Peyer's patch (tissue), 4 donors: ENCODE data around the gene DLGAP1. TPM values are rescaled to one million over a fixed set of nuclear protein-coding genes. Genes with fewer than 3 reads are reported as not detected.

Source experiments
- DNase-seq, 3 donors: peaks; one replicate each; pipeline ENCODE4 v3.0.0-alpha.2; 2017 to 2019
- H3K27ac ChIP-seq, 4 donors: fragments of 200-600 bp; sonication (generic); one replicate each; pipeline ENCODE4 v1.5.1; 2016 to 2019
- H3K27me3 ChIP-seq, 2 donors: fragments of 200-600 bp; sonication (generic); one replicate each; pipeline ENCODE4 v1.5.1; 2019
- H3K36me3 ChIP-seq, 3 donors: fragments of 200-600 bp; sonication (generic); one replicate each; pipeline ENCODE4 v1.5.1; 2016 to 2019
- H3K4me1 ChIP-seq, 4 donors: fragments of 200-600 bp; sonication (generic); one replicate each; pipeline ENCODE4 v1.5.1; 2016 to 2019
- H3K4me3 ChIP-seq, 4 donors: fragments of 200-600 bp; sonication (generic); 1 replicate in 3 of 4; 2 replicates in 1 of 4; pipeline ENCODE4 v1.5.1; 2016 to 2019; ENCODE audit warnings: mild to moderate bottlenecking in 1 of 4
- H3K9me3 ChIP-seq, 4 donors: fragments of 200-600 bp; sonication (generic); one replicate each; pipeline ENCODE4 v1.5.1; 2016 to 2019; ENCODE audit warnings: mild to moderate bottlenecking in 1 of 4
- POLR2A ChIP-seq, 2 donors: fragments of 450-650 bp; IDR thresholded peaks; one replicate each; pipeline ENCODE4 v1.5.1; 2017; ENCODE audit warnings: antibody characterized with exemption in 2 of 2, mild to moderate bottlenecking in 2 of 2, moderate library complexity in 2 of 2
- total RNA-seq, 4 donors: library from RNA; depleted of rRNA; stranded (reverse); fragments of >200 nt; gene quantifications; one replicate each; pipeline ENCODE4 v1.1.0, GENCODE V29; 2016
- TF ChIP-seq, protein P1 (sequence below), 6 experiments: fragments of 450-650 bp in 4 of 6; fragments of 200-600 bp in 2 of 6; sonication (generic) in 1 of 6; IDR thresholded peaks; one replicate each; pipeline ENCODE4 v1.5.1; 2017 to 2019; ENCODE audit warnings: antibody characterized with exemption in 6 of 6, mild to moderate bottlenecking in 3 of 6, moderate library complexity in 1 of 6

Gene DLGAP1
- total RNA-seq, 4 donors from 2014 or later: 0.53 to 4.1 (median 2.1) TPM

DNA sequence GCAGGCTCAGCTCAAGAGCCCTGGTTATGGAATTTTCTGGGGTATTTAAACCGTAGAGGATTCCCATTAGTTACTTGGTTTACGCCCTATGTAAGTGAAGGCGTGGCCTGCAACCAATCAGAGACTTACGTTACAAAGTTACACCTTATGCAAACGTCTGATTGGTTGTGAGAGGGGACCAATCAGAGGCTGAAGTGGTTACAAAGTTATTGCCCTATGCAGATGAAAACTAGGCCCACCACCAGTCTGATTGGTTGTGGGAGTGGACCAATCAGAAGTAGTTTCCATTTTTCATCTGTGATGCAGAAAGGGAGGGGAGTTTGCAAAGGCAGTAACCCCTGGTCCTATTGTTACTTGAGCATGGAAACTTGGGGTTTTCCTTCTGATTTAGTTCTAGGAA is 49.1 kb downstream of the DLGAP1 start:
- Histone ChIP-seq H3K9me3 (no peaks in the 10 kb centered on the region), H3K4me3 (no peak overlapping the region), H3K27ac (no peak overlapping the region), H3K4me1 (no peaks in the 10 kb centered on the region), H3K36me3 (no peaks in the 10 kb centered on the region), H3K27me3 (no peaks in the 10 kb centered on the region)
- no peak for DNase-seq
- TF ChIP-seq, protein P1, sequence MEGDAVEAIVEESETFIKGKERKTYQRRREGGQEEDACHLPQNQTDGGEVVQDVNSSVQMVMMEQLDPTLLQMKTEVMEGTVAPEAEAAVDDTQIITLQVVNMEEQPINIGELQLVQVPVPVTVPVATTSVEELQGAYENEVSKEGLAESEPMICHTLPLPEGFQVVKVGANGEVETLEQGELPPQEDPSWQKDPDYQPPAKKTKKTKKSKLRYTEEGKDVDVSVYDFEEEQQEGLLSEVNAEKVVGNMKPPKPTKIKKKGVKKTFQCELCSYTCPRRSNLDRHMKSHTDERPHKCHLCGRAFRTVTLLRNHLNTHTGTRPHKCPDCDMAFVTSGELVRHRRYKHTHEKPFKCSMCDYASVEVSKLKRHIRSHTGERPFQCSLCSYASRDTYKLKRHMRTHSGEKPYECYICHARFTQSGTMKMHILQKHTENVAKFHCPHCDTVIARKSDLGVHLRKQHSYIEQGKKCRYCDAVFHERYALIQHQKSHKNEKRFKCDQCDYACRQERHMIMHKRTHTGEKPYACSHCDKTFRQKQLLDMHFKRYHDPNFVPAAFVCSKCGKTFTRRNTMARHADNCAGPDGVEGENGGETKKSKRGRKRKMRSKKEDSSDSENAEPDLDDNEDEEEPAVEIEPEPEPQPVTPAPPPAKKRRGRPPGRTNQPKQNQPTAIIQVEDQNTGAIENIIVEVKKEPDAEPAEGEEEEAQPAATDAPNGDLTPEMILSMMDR (IDR thresholded peaks at IDR 0.05): no peak
- TF ChIP-seq POLR2A (IDR thresholded peaks at IDR 0.05): no peak

DNA sequence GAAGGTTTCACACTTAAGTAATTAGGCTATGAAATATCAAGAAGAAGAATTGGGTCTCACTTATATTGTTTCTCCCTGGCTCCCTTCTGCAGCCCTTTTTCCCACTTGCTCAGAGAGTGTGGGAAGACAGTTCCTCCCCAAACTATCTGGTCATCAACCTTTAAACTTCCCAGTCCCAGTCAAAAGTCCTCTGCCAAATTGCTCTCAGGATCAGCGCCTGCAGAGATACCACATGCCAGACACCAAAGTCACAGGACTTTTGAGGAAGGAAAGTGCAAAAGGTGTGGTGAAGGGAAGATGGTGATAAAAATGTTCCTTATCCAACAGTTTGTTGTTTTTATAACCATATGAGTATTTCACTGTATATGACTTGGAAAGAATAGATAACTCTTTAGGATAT is 51.3 kb downstream of the DLGAP1 start:
- H3K4me3 ChIP-seq: no peak overlapping the region
- H3K4me1 ChIP-seq: no peaks in the 10 kb centered on the region
- H3K27ac ChIP-seq: no peak overlapping the region
- no peaks in the 10 kb centered on the region for H3K36me3 ChIP-seq
- DNase-seq: no peak
- no peaks in the 10 kb centered on the region for H3K9me3 ChIP-seq
- no peak for TF ChIP-seq POLR2A (IDR thresholded peaks at IDR 0.05)
- TF ChIP-seq, protein P1 (IDR thresholded peaks at IDR 0.05): no peak
- H3K27me3 ChIP-seq: no peaks in the 10 kb centered on the region

DNA sequence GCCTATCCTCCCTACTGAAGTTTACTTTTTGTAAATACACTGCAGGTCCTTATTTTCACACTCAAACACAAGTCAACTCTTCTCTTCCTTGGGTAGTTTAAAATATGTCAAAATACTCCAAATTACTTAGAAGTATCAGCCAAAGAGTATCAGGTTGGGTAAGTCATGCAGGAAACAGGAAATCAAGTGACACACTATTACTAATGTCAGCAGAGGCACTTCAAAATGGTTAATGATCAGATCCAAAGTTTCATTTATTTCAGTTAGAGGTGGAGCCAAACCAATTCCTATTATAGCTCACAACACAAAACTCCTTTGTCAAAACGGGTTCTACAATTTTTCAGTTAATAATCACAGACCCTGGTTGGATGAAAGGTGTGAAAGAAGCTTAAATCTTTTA is 54.2 kb downstream of the DLGAP1 start:
- no peaks in the 10 kb centered on the region for H3K9me3 ChIP-seq
- H3K36me3 ChIP-seq: no peaks in the 10 kb centered on the region
- H3K4me1 ChIP-seq: no peaks in the 10 kb centered on the region
- no peak for TF ChIP-seq POLR2A (IDR thresholded peaks at IDR 0.05)
- TF ChIP-seq, protein P1 (IDR thresholded peaks at IDR 0.05): no peak
- no peaks in the 10 kb centered on the region for H3K27me3 ChIP-seq
- H3K4me3 ChIP-seq: no peak overlapping the region
- no peak overlapping the region for H3K27ac ChIP-seq
- DNase-seq: no peak

DNA sequence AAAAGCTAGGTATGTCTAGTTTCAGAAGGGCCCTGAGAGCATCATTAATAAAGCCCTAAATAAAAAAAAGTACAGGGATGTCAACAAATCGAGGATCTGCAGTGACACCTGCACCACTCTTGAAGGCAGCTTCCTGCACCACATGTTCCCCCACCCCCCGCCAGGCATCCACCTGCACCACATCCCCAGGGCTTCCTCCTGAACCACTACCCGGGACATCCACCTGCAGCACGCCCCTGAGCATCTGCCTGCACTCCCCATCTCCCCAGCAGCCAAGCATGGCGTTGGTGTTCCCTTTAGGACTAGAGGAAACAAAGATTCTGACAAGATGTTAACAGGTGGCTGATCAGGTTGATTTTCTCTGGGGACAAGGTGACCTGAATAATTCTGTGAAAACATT is 55.2 kb downstream of the DLGAP1 start:
- no peak for DNase-seq
- Histone ChIP-seq H3K27me3 (no peaks in the 10 kb centered on the region), H3K27ac (no peak overlapping the region), H3K4me3 (no peak overlapping the region), H3K4me1 (no peaks in the 10 kb centered on the region), H3K9me3 (no peaks in the 10 kb centered on the region), H3K36me3 (no peaks in the 10 kb centered on the region)
- TF ChIP-seq POLR2A (IDR thresholded peaks at IDR 0.05): no peak
- TF ChIP-seq, protein P1 (IDR thresholded peaks at IDR 0.05): no peak

DNA sequence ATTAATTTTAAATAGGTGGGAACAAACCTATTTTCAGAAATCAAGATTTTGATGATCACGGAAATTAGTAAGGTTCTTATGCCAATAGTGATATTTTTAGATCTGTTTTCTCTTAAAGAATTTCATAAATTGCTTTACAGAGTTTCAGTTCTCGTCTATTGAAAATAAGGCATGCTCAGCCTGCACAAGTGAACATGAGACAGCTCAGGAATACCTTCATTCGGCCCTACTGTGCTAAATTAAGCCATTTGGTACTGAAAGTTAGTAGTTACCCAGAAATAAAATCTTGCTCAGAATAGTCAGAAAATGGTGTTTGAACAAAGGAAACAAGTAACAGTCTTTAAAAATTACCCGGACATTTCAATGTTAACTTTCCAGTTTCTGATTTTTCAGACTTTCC is 60.4 kb downstream of the DLGAP1 start:
- no peak for DNase-seq
- Histone ChIP-seq H3K36me3 (no peaks in the 10 kb centered on the region), H3K9me3 (no peaks in the 10 kb centered on the region), H3K4me3 (no peak overlapping the region), H3K4me1 (no peaks in the 10 kb centered on the region), H3K27ac (no peak overlapping the region), H3K27me3 (no peaks in the 10 kb centered on the region)
- TF ChIP-seq, protein P1 (IDR thresholded peaks at IDR 0.05): no peak
- no peak for TF ChIP-seq POLR2A (IDR thresholded peaks at IDR 0.05)

DNA sequence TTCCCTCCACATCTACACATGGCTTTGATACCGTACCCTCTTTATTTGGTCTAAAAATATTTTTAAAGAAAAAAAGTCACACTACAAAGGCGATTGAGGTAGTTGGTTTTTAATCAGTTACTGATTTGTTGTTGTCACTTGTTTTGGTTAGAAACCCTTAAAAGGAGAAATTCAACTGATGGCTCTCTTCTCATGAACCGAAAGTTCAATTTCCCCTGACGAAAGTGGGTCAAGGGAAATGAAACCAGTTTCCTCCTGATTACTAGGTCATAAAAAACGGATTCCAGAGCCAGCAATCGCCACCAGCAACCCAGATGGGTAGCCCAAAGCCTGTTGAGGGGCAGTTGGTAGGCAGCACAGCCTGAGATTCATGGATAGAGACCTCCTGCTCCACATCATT is 63.2 kb downstream of the DLGAP1 start:
- Histone ChIP-seq H3K9me3 (no peaks in the 10 kb centered on the region), H3K27me3 (no peaks in the 10 kb centered on the region), H3K36me3 (no peaks in the 10 kb centered on the region), H3K27ac (no peak overlapping the region), H3K4me1 (no peaks in the 10 kb centered on the region), H3K4me3 (no peak overlapping the region)
- DNase-seq: no peak
- TF ChIP-seq, protein P1 (IDR thresholded peaks at IDR 0.05): no peak
- TF ChIP-seq POLR2A (IDR thresholded peaks at IDR 0.05): no peak
